Keratinocyte (primary cell): ENCODE results near the gene MED27. TPM values are rescaled to one million over a fixed set of nuclear protein-coding genes. Genes with fewer than 3 reads are reported as not detected.

Source experiments
- DNase-seq: peaks from one replicate; pipeline ENCODE4 v3.0.0-alpha.2; 2011; ENCODE audit warnings: low read depth, missing footprints, low spot score
- FAIRE-seq: peaks from 2 replicates; lab custom pipeline; 2011; peaks lifted over from hg19 to GRCh38; lab: Jason Lieb, UNC
- H2AFZ ChIP-seq: 2 replicates; pipeline ENCODE4 v1.6.0; 2012; ENCODE audit warnings: low read length, control low read depth, inconsistent platforms; ENCODE audit not compliant: control insufficient read depth
- H3K27ac ChIP-seq: 2 replicates; pipeline ENCODE4 v1.5.1; 2011; ENCODE audit warnings: low read length; ENCODE audit not compliant: control insufficient read depth, insufficient read depth
- H3K27me3 ChIP-seq: 3 replicates; pipeline ENCODE4 v1.6.0; 2011; ENCODE audit warnings: low read length; ENCODE audit not compliant: control insufficient read depth, insufficient read depth; ENCODE audit errors: extremely low read depth
- H3K36me3 ChIP-seq, 2 experiments: 2 replicates in 1 of 2; 3 replicates in 1 of 2; pipeline ENCODE4 v1.5.1; 2011; ENCODE audit warnings: low read length in 2 of 2, mild to moderate bottlenecking in 1 of 2; ENCODE audit not compliant: control insufficient read depth in 2 of 2, insufficient read depth in 2 of 2; ENCODE audit errors: extremely low read depth in 1 of 2
- H3K4me1 ChIP-seq: 3 replicates; pipeline ENCODE4 v1.5.1; 2011; ENCODE audit warnings: low read length; ENCODE audit not compliant: control insufficient read depth, insufficient read depth; ENCODE audit errors: extremely low read depth
- H3K4me2 ChIP-seq: 3 replicates; pipeline ENCODE4 v1.6.0; 2011; ENCODE audit warnings: low read depth, low read length; ENCODE audit not compliant: control insufficient read depth, insufficient read depth; ENCODE audit errors: extremely low read depth
- H3K4me3 ChIP-seq, 3 experiments: fragments of 200-600 bp in 1 of 3; sonication (generic) in 1 of 3; 2 replicates in 2 of 3; 3 replicates in 1 of 3; pipeline ENCODE4 v1.5.1; 2011 to 2016; ENCODE audit warnings: low read length in 3 of 3, mild to moderate bottlenecking in 3 of 3, control low read depth in 2 of 3, inconsistent platforms in 1 of 3, low read depth in 1 of 3, mixed read lengths in 1 of 3, mixed run types in 1 of 3, moderate library complexity in 1 of 3; ENCODE audit not compliant: control insufficient read depth in 2 of 3, insufficient read depth in 2 of 3; ENCODE audit errors: extremely low read depth in 1 of 3
- H3K79me2 ChIP-seq: 2 replicates; pipeline ENCODE4 v1.6.0; 2012; ENCODE audit warnings: low read length; ENCODE audit not compliant: control insufficient read depth, insufficient read depth
- H3K9ac ChIP-seq: 3 replicates; pipeline ENCODE4 v1.6.0; 2011; ENCODE audit warnings: low read length; ENCODE audit not compliant: control insufficient read depth, insufficient read depth; ENCODE audit errors: extremely low read depth
- H3K9me1 ChIP-seq: 3 replicates; pipeline ENCODE4 v1.6.0; 2011; ENCODE audit warnings: low read length; ENCODE audit not compliant: control insufficient read depth, insufficient read depth; ENCODE audit errors: extremely low read depth
- H3K9me3 ChIP-seq: 2 replicates; pipeline ENCODE4 v1.5.1; 2012; ENCODE audit warnings: low read depth, low read length; ENCODE audit not compliant: control insufficient read depth
- H4K20me1 ChIP-seq: 3 replicates; pipeline ENCODE4 v1.6.0; 2011; ENCODE audit warnings: low read length; ENCODE audit not compliant: control insufficient read depth, insufficient read depth; ENCODE audit errors: extremely low read depth
- EZH2 ChIP-seq: IDR thresholded peaks from one replicate; pipeline ENCODE4 v1.6.1; 2012; ENCODE audit warnings: inconsistent platforms, mild to moderate bottlenecking, low read length, moderate library complexity
- dilution Hi-C: fragments of 300-500 bp; cut with MboI; formaldehyde crosslinking; loops from one replicate; pipeline ENCODE4 v1.7.0; 2020; ENCODE audit warnings: low sequenced_read_pairs; ENCODE audit not compliant: extremely low pct_ligation_motif_present
- polyA plus RNA-seq, 5 experiments: library from polyadenylated mRNA; depleted of rRNA in 3 of 5; stranded (reverse) in 3 of 5; stranded (forward) in 1 of 5; unstranded in 1 of 5; fragments of >200 nt; gene quantifications; 1 replicate in 1 of 5; 2 replicates in 3 of 5; 3 replicates in 1 of 5; pipeline versions ENCODE4 v1.2.1 to v1.2.3, GENCODE V29; 2011 to 2012; ENCODE audit warnings: missing spikeins in 2 of 5, low read depth in 1 of 5, low replicate concordance in 1 of 5
- TF ChIP-seq, protein P1 (sequence below), 3 experiments: IDR thresholded peaks in 1 of 3; conservative IDR thresholded peaks in 1 of 3; optimal IDR thresholded peaks in 1 of 3; 2 replicates in 2 of 3; 3 replicates in 1 of 3; pipeline versions ENCODE3 to v1.5.1; 2011; ENCODE audit warnings: low read length in 3 of 3, mild to moderate bottlenecking in 3 of 3, moderate library complexity in 2 of 3, control low read depth in 1 of 3, inconsistent platforms in 1 of 3; ENCODE audit not compliant: insufficient read depth in 2 of 3; ENCODE audit errors: extremely low read depth in 1 of 3

MED27 gene
- polyA plus RNA-seq, 1 donor (not counting 4 experiments of a cell fraction or from before 2014, with no cell fraction given) = 39.0 TPM

DNA sequence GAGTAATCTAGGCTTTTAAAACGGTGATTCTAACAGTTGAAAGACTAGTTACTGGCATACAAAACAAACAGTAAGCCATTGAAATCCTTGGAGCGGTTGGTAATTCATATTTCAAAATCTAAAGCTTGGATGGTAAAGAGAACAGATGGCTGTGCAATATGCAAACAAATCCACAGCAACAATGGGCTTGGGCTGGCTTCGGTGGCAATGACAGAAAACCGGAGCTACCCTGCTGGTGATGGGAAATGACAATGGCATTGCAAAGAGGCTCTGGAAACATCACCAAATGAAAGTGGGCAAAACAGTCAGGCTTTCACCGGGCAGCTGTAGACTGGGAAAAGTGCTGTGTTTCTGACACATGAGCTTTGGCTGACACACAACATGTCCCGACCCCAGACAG is 42.2 kb downstream of the MED27 start:
- H3K9me1 ChIP-seq = no peaks in the 10 kb centered on the region
- peaks cover 8% of the 10 kb centered on the region for H3K4me1 ChIP-seq
- DNase-seq (no peak), FAIRE-seq (no peak)
- H4K20me1 ChIP-seq = no peaks in the 10 kb centered on the region
- H3K79me2 ChIP-seq = peaks cover 55% of the 10 kb centered on the region
- dilution Hi-C loops = no loop called here
- H3K36me3 ChIP-seq = no peaks in the 10 kb centered on the region
- no peak overlapping the region for H3K4me3 ChIP-seq
- H3K4me2 ChIP-seq = no peak overlapping the region
- TF ChIP-seq EZH2 = no peak
- TF ChIP-seq, protein P1, sequence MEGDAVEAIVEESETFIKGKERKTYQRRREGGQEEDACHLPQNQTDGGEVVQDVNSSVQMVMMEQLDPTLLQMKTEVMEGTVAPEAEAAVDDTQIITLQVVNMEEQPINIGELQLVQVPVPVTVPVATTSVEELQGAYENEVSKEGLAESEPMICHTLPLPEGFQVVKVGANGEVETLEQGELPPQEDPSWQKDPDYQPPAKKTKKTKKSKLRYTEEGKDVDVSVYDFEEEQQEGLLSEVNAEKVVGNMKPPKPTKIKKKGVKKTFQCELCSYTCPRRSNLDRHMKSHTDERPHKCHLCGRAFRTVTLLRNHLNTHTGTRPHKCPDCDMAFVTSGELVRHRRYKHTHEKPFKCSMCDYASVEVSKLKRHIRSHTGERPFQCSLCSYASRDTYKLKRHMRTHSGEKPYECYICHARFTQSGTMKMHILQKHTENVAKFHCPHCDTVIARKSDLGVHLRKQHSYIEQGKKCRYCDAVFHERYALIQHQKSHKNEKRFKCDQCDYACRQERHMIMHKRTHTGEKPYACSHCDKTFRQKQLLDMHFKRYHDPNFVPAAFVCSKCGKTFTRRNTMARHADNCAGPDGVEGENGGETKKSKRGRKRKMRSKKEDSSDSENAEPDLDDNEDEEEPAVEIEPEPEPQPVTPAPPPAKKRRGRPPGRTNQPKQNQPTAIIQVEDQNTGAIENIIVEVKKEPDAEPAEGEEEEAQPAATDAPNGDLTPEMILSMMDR (optimal IDR thresholded peaks at IDR 0.05 in 1 of 3, IDR thresholded peaks at IDR 0.05 in 1 of 3, conservative IDR thresholded peaks at IDR 0.05 in 1 of 3; ENCODE audit: extremely low read depth in 1 of 3, insufficient read depth in 2 of 3, low read length in 3 of 3) = no peak
- H2AFZ ChIP-seq = no peak overlapping the region
- no peak overlapping the region for H3K27ac ChIP-seq
- no peaks in the 10 kb centered on the region for H3K27me3 ChIP-seq
- no peak overlapping the region for H3K9ac ChIP-seq
- no peaks in the 10 kb centered on the region for H3K9me3 ChIP-seq

- no peak for TF ChIP-seq EZH2
- TF ChIP-seq, protein P1 (optimal IDR thresholded peaks at IDR 0.05 in 1 of 3, IDR thresholded peaks at IDR 0.05 in 1 of 3, conservative IDR thresholded peaks at IDR 0.05 in 1 of 3; ENCODE audit: extremely low read depth in 1 of 3, insufficient read depth in 2 of 3, low read length in 3 of 3) = no peak
- no peaks in the 10 kb centered on the region for H3K27me3 ChIP-seq
- H3K9me3 ChIP-seq = no peaks in the 10 kb centered on the region
- H4K20me1 ChIP-seq = no peaks in the 10 kb centered on the region
- no peak overlapping the region for H3K9ac ChIP-seq
- H3K9me1 ChIP-seq = no peaks in the 10 kb centered on the region
- FAIRE-seq = no peak
- no peak overlapping the region for H3K4me3 ChIP-seq
- H3K4me1 ChIP-seq = no peaks in the 10 kb centered on the region
- no peak for DNase-seq
- no peak overlapping the region for H3K27ac ChIP-seq
- peaks cover 55% of the 10 kb centered on the region for H3K79me2 ChIP-seq
- no peak overlapping the region for H3K4me2 ChIP-seq
- dilution Hi-C loops = no loop called here
- no peak overlapping the region for H2AFZ ChIP-seq
- no peaks in the 10 kb centered on the region for H3K36me3 ChIP-seq
Measured at GRCh38 chr9:132036521-132036920, 43.1 kb downstream of the MED27 start.
